GM12801 (cell line): ENCODE data around the gene NFIC.

Experiments
- TF ChIP-seq, protein P1 (sequence below): IDR thresholded peaks from one replicate; pipeline ENCODE4 v1.5.1; 2011; ENCODE audit warnings: control low read depth; ENCODE audit not compliant: insufficient read length; ENCODE audit errors: extremely low read depth

NFIC gene

DNA sequence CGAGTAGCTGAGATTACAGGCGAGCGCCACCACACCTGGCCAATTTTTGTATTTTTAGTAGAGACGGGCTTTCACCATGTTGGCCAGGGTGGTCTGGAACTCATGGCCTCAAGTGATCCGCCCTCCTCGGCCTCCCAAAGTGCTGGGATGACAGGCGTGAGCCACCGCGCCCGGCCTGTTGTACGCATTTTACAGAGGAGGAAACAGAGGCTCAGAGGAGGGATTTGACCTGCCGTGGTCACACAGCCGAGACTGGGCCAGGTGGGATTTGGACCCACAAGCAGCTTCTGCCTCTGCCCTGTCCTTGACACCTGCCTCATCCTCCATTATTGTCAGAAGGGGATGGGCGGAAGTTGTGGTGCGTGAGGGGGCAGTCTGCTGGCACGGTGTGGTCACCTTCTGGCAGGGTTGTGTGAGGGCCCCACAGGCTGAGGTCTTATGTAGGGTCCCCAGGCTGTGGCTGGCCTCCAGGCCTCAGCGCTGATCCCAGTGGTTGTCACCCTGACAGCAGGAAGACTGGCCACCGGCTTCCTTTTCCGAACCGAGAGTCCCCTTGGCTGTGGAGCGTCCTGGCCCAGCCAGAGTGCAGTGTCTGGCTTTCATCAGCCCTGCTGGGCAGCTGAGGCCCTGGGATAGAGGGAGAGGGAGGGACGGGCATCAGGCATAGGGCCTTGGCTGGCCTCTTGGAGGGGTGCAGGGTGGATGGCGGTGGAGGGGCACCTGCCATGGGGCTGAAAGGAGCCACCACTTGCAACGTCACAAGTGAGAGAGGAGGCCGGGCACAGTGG is 20.3 kb downstream of the NFIC start:
- TF ChIP-seq, protein P1, sequence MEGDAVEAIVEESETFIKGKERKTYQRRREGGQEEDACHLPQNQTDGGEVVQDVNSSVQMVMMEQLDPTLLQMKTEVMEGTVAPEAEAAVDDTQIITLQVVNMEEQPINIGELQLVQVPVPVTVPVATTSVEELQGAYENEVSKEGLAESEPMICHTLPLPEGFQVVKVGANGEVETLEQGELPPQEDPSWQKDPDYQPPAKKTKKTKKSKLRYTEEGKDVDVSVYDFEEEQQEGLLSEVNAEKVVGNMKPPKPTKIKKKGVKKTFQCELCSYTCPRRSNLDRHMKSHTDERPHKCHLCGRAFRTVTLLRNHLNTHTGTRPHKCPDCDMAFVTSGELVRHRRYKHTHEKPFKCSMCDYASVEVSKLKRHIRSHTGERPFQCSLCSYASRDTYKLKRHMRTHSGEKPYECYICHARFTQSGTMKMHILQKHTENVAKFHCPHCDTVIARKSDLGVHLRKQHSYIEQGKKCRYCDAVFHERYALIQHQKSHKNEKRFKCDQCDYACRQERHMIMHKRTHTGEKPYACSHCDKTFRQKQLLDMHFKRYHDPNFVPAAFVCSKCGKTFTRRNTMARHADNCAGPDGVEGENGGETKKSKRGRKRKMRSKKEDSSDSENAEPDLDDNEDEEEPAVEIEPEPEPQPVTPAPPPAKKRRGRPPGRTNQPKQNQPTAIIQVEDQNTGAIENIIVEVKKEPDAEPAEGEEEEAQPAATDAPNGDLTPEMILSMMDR, result no peak

DNA sequence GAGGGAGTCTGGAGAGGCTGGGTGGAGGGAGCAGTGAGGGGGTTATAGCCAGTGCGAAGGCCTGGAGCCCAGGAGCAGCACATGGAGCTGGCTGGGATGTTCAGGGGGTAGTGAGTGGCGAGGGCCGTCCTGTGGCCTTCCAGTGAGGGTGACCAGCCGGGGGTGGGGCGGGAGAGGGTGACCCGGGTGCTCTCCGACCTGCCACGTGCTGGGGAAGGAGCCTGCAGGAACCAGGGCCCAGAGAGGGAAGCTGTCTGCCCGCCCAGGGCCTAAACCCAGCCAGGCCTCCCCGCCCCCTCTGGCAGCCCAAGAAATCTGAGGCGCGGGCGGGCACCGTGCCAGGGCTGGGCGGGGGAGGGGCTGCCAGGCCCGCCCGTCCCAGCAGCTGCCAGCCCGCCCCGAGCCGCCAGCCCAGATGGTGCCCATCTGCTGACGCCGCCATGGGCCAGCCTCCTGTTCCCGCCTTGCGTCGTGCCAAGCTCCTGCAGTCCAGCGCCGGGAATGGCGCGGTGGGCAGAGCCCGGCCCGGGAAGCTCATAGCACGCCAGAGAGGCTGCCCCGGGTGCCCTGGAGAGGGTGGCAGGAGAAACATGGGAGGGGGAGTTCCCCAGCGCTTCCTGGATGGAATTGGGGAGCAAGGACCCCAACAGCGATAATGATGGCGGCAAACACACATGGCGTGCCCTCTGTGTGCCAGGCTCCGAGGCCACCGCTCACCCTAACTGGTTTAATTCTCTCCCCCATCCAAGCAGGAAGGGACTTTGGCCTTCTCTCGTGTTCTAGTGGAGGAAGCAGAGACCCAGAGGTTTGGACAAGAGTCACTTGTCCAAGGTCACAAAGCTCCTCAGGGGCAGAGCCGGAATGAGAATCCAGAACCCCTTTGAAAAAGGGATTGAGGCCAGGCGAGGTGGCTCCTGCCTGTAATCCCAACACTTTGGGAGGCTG is 21.5 kb downstream of the NFIC start:
- TF ChIP-seq, protein P1, result no peak

DNA sequence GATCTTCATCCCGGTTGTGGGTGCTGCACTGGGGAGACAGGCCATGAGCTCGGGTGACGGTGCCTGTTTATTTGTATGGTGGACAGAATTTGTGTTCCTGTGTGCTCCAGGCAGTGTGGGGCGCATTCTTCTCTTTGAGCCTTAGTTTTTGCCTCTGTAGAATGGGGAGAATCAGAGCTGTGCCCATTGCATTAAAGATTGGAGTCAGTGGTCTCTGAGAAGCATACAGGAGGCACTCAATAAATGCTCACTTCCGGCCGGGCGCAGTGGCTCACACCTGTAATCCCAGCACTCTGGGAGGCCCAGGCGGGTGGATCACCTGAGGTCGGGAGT is 23.0 kb downstream of the NFIC start:
- TF ChIP-seq, protein P1, result no peak

DNA sequence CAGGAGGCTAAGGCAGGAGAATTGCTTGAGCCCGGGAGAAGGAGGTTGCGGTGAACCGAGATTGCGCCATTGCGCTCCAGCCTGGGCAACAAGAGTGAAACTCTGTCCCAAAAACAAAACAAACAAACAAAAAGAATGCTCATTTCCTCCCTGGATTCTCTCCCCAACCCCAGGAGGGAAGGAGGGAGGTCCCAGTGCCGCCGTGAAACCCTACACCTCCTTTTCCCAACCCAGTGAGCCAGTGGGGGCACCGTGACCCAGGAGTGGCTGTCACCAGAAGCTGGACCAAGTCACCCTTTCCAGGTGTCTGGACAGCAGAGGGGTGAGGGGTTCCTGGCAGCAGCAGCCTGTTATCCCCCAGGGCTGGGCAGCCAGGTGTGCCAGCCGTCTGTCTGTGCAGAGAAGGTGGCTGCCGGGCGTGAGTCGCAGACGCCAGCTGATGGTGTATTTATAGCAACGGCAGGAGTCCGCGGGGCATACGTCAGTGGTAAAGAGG is 23.5 kb downstream of the NFIC start:
- TF ChIP-seq, protein P1, result no peak

DNA sequence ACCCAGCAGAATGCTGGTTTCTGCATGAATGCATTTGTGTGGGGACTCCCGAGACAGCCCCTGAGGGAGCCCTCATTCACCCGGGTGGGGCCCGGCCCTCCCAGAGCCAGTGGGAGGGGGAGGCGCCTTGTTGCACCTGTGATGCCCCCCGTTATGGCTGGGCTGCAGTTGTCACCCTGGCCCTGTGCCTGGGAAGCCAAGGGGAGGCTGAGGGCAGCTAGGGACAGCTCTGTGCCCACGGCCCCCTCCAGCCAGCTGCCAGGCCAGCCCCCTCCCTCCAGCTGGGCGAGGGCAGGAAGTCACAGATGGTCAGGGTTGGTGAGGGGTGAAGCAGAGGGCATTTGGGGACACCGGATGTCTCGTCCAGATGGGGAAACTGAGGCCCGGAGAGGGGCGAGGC is 26.1 kb downstream of the NFIC start:
- TF ChIP-seq, protein P1, result no peak

DNA sequence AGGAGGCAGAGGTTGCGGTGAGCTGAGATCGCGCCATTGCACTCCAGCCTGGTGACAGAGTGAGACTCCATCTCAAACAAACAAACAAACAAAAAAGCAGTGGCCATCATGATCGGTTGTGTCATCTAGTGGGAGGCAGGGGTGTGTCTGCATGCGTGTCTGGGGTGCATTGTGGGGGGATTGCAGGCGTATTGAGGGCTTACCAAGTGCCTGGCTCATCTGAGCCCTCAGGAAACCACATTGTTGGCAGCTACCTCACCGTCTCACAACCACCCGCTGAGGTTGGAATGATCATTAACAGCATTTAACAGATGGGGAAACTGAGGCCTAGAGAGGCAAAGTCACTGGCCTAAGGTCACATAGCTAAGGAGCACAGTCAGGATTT is 30.5 kb downstream of the NFIC start:
- TF ChIP-seq, protein P1, result no peak

DNA sequence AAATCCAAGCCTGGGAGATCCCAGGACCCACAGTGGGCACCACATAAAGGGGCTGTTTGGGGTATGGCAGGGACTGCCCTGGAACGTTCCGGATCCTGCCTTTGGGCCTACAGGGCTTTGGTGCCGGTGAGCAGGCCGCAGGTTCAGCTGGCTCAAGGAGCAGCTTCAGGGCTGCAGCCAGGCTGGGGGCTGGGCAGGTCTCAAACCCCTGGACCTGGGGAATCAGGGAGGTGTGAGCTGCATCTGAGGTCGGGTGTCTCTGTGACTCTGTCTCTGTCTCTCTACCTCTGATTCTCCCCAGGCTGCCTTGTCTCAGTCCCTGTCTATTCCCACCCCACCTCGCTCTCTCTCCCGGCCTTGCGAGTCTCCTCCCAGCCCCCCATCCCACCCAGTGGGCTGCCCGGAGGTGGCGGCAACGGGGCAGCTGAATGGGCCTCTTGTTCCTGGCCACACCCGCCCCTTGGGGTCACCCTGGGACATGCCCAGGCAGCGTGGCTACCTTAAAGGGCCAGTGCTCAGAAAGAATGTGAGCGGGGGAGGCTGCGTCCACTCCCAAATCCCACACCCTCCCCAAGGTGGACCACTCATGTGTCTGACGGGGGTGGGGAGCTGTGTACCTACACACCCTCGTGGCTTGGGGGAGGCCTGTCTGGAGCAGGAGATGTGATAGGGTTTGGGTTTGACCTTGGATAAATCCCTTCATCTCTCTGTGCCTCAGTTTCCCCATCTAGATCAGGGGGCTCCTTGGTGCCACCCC is 31.1 kb downstream of the NFIC start:
- TF ChIP-seq, protein P1, result no peak
